ENCODE results near the gene DSCAM. TPM values are rescaled to one million over a fixed set of nuclear protein-coding genes. Genes with fewer than 3 reads are reported as not detected.

DSCAM gene
- total RNA-seq, 4 donors from 2014 or later: 0.04 to 0.06 TPM; not detected in 2

GRCh38 chr21:40242586-40243265, 604.2 kb downstream of the DSCAM start:
- H3K9me3 ChIP-seq: peaks cover 0 to 5% (median 0%) of the 10 kb centered on the region in 3 donors
- no peak for DNase-seq
- no peaks in the 10 kb centered on the region for H3K27me3 ChIP-seq
- no peak for TF ChIP-seq CTCF (IDR thresholded peaks at IDR 0.05)
- no peaks in the 10 kb centered on the region for H3K4me1 ChIP-seq
- H3K4me3 ChIP-seq: no peak overlapping the region
- no peak overlapping the region for H3K27ac ChIP-seq
- H3K36me3 ChIP-seq: no peaks in the 10 kb centered on the region
- WGBS, 2 donors: 67 to 79% methylated on average over 3 of the region's 3 CpGs
- intact Hi-C loops (cut with DNase I): no loop called here

- intact Hi-C loops (cut with DNase I): no loop called here
- Histone ChIP-seq H3K4me3 (no peak overlapping the region), H3K27ac (no peak overlapping the region), H3K4me1 (no peaks in the 10 kb centered on the region), H3K36me3 (no peaks in the 10 kb centered on the region), H3K27me3 (no peaks in the 10 kb centered on the region), H3K9me3 (no peaks in the 10 kb centered on the region)
- 55 to 69% methylated on average over 5 of the region's 5 CpGs for WGBS, 2 donors
- TF ChIP-seq CTCF (IDR thresholded peaks at IDR 0.05): no peak
- TF ChIP-seq POLR2A (IDR thresholded peaks at IDR 0.05): no peak
- no peak for DNase-seq
These were observed 611.4 kb downstream of the DSCAM start for GRCh38 chr21:40235528-40235927.

- TF ChIP-seq CTCF (IDR thresholded peaks at IDR 0.05): no peak
- TF ChIP-seq POLR2A (IDR thresholded peaks at IDR 0.05): no peak
- Histone ChIP-seq H3K36me3 (no peaks in the 10 kb centered on the region), H3K9me3 (no peaks in the 10 kb centered on the region), H3K27ac (no peak overlapping the region), H3K4me1 (no peaks in the 10 kb centered on the region), H3K27me3 (no peaks in the 10 kb centered on the region), H3K4me3 (no peak overlapping the region)
- intact Hi-C loops (cut with DNase I): no loop called here
- 75 to 92% methylated on average over 2 of the region's 2 CpGs for WGBS, 2 donors
- DNase-seq: no peak
These were observed 615.0 kb downstream of the DSCAM start for GRCh38 chr21:40231979-40232378.

- no peak for DNase-seq
- 22 to 56% methylated on average over 1 of the region's 1 CpG for WGBS, 2 donors
- H3K27me3 ChIP-seq: no peaks in the 10 kb centered on the region
- no peak overlapping the region for H3K27ac ChIP-seq
- no peak overlapping the region for H3K4me3 ChIP-seq
- no peaks in the 10 kb centered on the region for H3K36me3 ChIP-seq
- H3K9me3 ChIP-seq: no peaks in the 10 kb centered on the region
- no peaks in the 10 kb centered on the region for H3K4me1 ChIP-seq
- no peak for TF ChIP-seq CTCF (IDR thresholded peaks at IDR 0.05)
- TF ChIP-seq POLR2A (IDR thresholded peaks at IDR 0.05): no peak
- intact Hi-C loops (cut with DNase I): no loop called here
These were observed 619.9 kb downstream of the DSCAM start for GRCh38 chr21:40227096-40227495.

- H3K27me3 ChIP-seq: no peaks in the 10 kb centered on the region
- WGBS, 2 donors: 27 to 34% methylated on average over 2 of the region's 2 CpGs
- intact Hi-C loops (cut with DNase I): no loop called here
- no peak overlapping the region for H3K4me3 ChIP-seq
- TF ChIP-seq POLR2A (IDR thresholded peaks at IDR 0.05): no peak
- no peak for TF ChIP-seq CTCF (IDR thresholded peaks at IDR 0.05)
- no peak overlapping the region for H3K27ac ChIP-seq
- H3K4me1 ChIP-seq: peaks cover 0 to 10% (median 0%) of the 10 kb centered on the region in 3 donors
- no peaks in the 10 kb centered on the region for H3K36me3 ChIP-seq
- DNase-seq: no peak
- H3K9me3 ChIP-seq: no peaks in the 10 kb centered on the region
These were observed 631.0 kb downstream of the DSCAM start for GRCh38 chr21:40215941-40216340.
